MCF 10A (cell line): ENCODE measurements around the gene THADA. TPM values are rescaled to one million over a fixed set of nuclear protein-coding genes. Genes with fewer than 3 reads are reported as not detected.

Experiments
- BruUV-seq: library from RNA; stranded (reverse); fragments of 400-500 nt; replicated peaks from 2 replicates; lab custom pipeline; 2021; lab: Mats Ljungman, UMichigan
- CTCF ChIA-PET: fragments of 300-600 bp; sonication (Branson Sonifier 250); formaldehyde crosslinking; extraction: SDS; loops from one replicate; lab custom pipeline; 2021; ENCODE audit warnings: antibody characterized with exemption, inconsistent platforms; lab: Yijun Ruan, JAX
- POLR2A ChIA-PET: fragments of 300-600, 350-650 bp; sonication (Branson Sonifier 250); formaldehyde crosslinking; extraction: SDS; loops from one replicate; lab custom pipeline; 2020; ENCODE audit warnings: antibody characterized with exemption, inconsistent platforms; lab: Yijun Ruan, JAX
- DNase-seq: peaks from one replicate; pipeline ENCODE4 v3.0.0-alpha.2; 2018; ENCODE audit not compliant: unreplicated experiment
- H3K27ac Mint-ChIP-seq: one replicate; pipeline ENCODE4 v1.8.0; 2022; ENCODE audit warnings: mild to moderate bottlenecking, low read depth, mixed read lengths; ENCODE audit not compliant: unreplicated experiment
- H3K27me3 Mint-ChIP-seq: one replicate; pipeline ENCODE4 v1.8.0; 2022; ENCODE audit warnings: mixed read lengths; ENCODE audit not compliant: insufficient read depth, unreplicated experiment
- H3K36me3 Mint-ChIP-seq: one replicate; pipeline ENCODE4 v1.8.0; 2022; ENCODE audit warnings: mild to moderate bottlenecking, moderate library complexity, mixed read lengths; ENCODE audit not compliant: insufficient read depth, unreplicated experiment
- H3K4me1 Mint-ChIP-seq: one replicate; pipeline ENCODE4 v1.8.0; 2022; ENCODE audit warnings: mixed read lengths; ENCODE audit not compliant: insufficient read depth, unreplicated experiment
- H3K4me3 Mint-ChIP-seq: one replicate; pipeline ENCODE4 v1.8.0; 2022; ENCODE audit warnings: mild to moderate bottlenecking, moderate library complexity, mixed read lengths; ENCODE audit not compliant: unreplicated experiment
- H3K9me3 Mint-ChIP-seq: one replicate; pipeline ENCODE4 v1.8.0; 2022; ENCODE audit warnings: mixed read lengths; ENCODE audit not compliant: unreplicated experiment
- CTCF ChIP-seq: fragments of 200-600 bp; IDR thresholded peaks from one replicate; pipeline ENCODE4 v1.8.0; 2022; ENCODE audit warnings: antibody characterized with exemption, mild to moderate bottlenecking; ENCODE audit not compliant: unreplicated experiment
- intact Hi-C: fragments of 100-400 bp; cut with micrococcal nuclease; formaldehyde crosslinking; loops from 2 replicates; pipeline ENCODE4 v1.14.1; 2022
- total RNA-seq: library from RNA; stranded (reverse); gene quantifications from 2 replicates; pipeline ENCODE4 v1.2.3, GENCODE V29; 2022

The THADA gene
- total RNA-seq, 1 experiment from 2014 or later: 49.8 TPM

GRCh38 chr2:43228756-43229659, 366.8 kb downstream of the THADA start:
- BruUV-seq: no TSS peak
- Mint-ChIP-seq H3K4me3 (peak overlapping the region; percentile 93), H3K27me3 (no peaks in the 10 kb centered on the region), H3K9me3 (no peaks in the 10 kb centered on the region), H3K36me3 (peaks cover 72% of the 10 kb centered on the region), H3K4me1 (peaks cover 12% of the 10 kb centered on the region), H3K27ac (peak overlapping the region; percentile 83)
- peak; percentile 77 for DNase-seq
- TF ChIP-seq CTCF: no peak
- POLR2A ChIA-PET: interaction anchor here (0.7 to 13.3 kb wide), 26 partner anchors 10 to 333 kb away, joined by 3 to 329 read pairs (median 12); no protein-coding TSS in a partner anchor
- CTCF ChIA-PET: interaction anchor here (0.6 to 5.4 kb wide), 97 partner anchors 8 to 418 kb away, joined by 3 to 108 read pairs (median 4); no protein-coding TSS in a partner anchor
- intact Hi-C loops: loop anchor here (1.0 kb wide), 6 partner anchors 98 to 402 kb away; no protein-coding TSS in a partner anchor

- Mint-ChIP-seq H3K27me3 (no peaks in the 10 kb centered on the region), H3K4me1 (peaks cover 12% of the 10 kb centered on the region), H3K27ac (peak overlapping the region; percentile 83), H3K36me3 (peaks cover 79% of the 10 kb centered on the region), H3K4me3 (peak overlapping the region; percentile 93), H3K9me3 (no peaks in the 10 kb centered on the region)
- POLR2A ChIA-PET: interaction anchor here (0.5 to 13.3 kb wide), 30 partner anchors 9 to 369 kb away, joined by 3 to 329 read pairs (median 10); no protein-coding TSS in a partner anchor
- intact Hi-C loops: no loop called here
- peak; percentile 36 for DNase-seq
- TF ChIP-seq CTCF: no peak
- TSS peak; percentile 44 for BruUV-seq
- CTCF ChIA-PET: interaction anchor here (0.6 to 5.4 kb wide), 46 partner anchors 8 to 400 kb away, joined by 3 to 108 read pairs (median 6); no protein-coding TSS in a partner anchor
Measured at GRCh38 chr2:43228321-43228751, 367.5 kb downstream of the THADA start.

DNA sequence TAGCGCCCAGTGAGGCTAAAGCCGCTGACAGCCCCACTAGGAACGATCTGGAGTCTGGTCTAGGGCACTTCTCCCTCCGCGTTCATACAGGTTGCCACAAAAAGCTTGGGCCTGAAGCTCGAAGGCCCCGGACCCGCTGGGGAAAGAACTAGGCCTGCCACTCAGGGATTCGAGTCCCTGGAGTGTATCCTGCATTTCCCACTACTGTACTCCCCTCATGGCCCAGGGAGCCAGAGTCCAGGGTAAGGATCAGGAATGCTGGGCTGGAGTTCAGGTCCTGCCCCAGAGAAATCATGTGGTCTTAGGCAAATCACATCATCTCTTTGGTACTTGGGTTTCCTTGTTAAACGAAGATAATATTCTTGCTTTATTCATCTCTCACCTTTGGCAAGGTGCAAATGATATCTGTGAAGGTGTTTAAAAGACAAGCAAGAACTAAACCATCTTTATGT, 368.0 kb downstream of the THADA start:
- Mint-ChIP-seq H3K36me3 (peaks cover 83% of the 10 kb centered on the region), H3K27me3 (no peaks in the 10 kb centered on the region), H3K9me3 (no peaks in the 10 kb centered on the region), H3K4me3 (peak overlapping the region; percentile 93), H3K4me1 (peaks cover 12% of the 10 kb centered on the region), H3K27ac (peak overlapping the region; percentile 83)
- no peak for TF ChIP-seq CTCF
- no TSS peak for BruUV-seq
- ChIA-PET CTCF (interaction anchor here (0.6 to 5.4 kb wide), 33 partner anchors 8 to 400 kb away, joined by 3 to 108 read pairs (median 6); no protein-coding TSS in a partner anchor), POLR2A (interaction anchor here (0.5 to 13.3 kb wide), 39 partner anchors 8 to 415 kb away, joined by 3 to 329 read pairs (median 8); no protein-coding TSS in a partner anchor)
- no peak for DNase-seq
- intact Hi-C loops: loop anchor here (1.0 kb wide), 1 partner anchor 313 kb away; no protein-coding TSS in a partner anchor
